Sigmoid colon (tissue), 7 donors: ENCODE results near the gene MLLT3. TPM values are rescaled to one million over a fixed set of nuclear protein-coding genes. Genes with fewer than 3 reads are reported as not detected.

Experiments used
- DNase-seq: peaks from one replicate; pipeline ENCODE4 v3.0.0-alpha.2; 2019
- H3K27ac ChIP-seq, 4 donors: fragments of 200-600 bp; sonication (generic); one replicate each; pipeline ENCODE4 v1.5.1; 2016 to 2019; ENCODE audit warnings: mild to moderate bottlenecking in 1 of 4
- H3K27me3 ChIP-seq, 3 donors: fragments of 200-600 bp; sonication (generic); one replicate each; pipeline ENCODE4 v1.5.1; 2019; ENCODE audit warnings: mild to moderate bottlenecking in 1 of 3
- H3K36me3 ChIP-seq, 4 donors: fragments of 200-600 bp; sonication (generic); one replicate each; pipeline ENCODE4 v1.5.1; 2016 to 2019
- H3K4me1 ChIP-seq, 4 donors: fragments of 200-600 bp; sonication (generic); one replicate each; pipeline ENCODE4 v1.5.1; 2017 to 2019
- H3K4me3 ChIP-seq, 4 donors: fragments of 200-600 bp; sonication (generic); one replicate each; pipeline ENCODE4 v1.5.1; 2017 to 2019; ENCODE audit warnings: mild to moderate bottlenecking in 2 of 4, moderate library complexity in 1 of 4
- H3K9me3 ChIP-seq, 4 donors: fragments of 200-600 bp in 3 of 4; sonication (generic) in 3 of 4; one replicate each; pipeline versions ENCODE4 v1.5.1 to v1.6.1; 2013 to 2019
- CTCF ChIP-seq, 4 experiments: fragments of 450-650 bp in 3 of 4; fragments of 200-600 bp in 1 of 4; IDR thresholded peaks; one replicate each; pipeline ENCODE4 v1.5.1; 2016 to 2019; ENCODE audit warnings: antibody characterized with exemption in 4 of 4, mild to moderate bottlenecking in 3 of 4, moderate library complexity in 2 of 4
- EP300 ChIP-seq, 4 donors: sonication (generic); formaldehyde crosslinking; IDR thresholded peaks; one replicate each; pipeline ENCODE4 v1.6.1; 2017; ENCODE audit warnings: antibody characterized with exemption in 4 of 4
- POLR2A ChIP-seq, 2 donors: fragments of 450-650 bp; IDR thresholded peaks; one replicate each; pipeline ENCODE4 v1.6.1; 2016; ENCODE audit warnings: antibody characterized with exemption in 2 of 2, mild to moderate bottlenecking in 2 of 2, moderate library complexity in 2 of 2
- POLR2AphosphoS5 ChIP-seq, 4 donors: sonication (generic); formaldehyde crosslinking; IDR thresholded peaks; one replicate each; pipeline ENCODE4 v1.6.1; 2017; ENCODE audit warnings: antibody characterized with exemption in 4 of 4
- WGBS, 2 donors: extraction: QIAGEN DNeasy Blood & Tissue Kit; methylation state at CpG; one replicate each; pipeline ENCODE4 v1.1.7; 2013; 5-methylcytosine and 5-hydroxymethylcytosine counted together
- intact Hi-C: fragments of 100-400 bp; cut with DNase I; formaldehyde crosslinking; loops from one replicate; pipeline ENCODE4 v1.15.1; 2023
- polyA plus RNA-seq, 3 donors: library from polyadenylated mRNA; stranded (reverse); fragments of 200-250 nt; gene quantifications; one replicate each; pipeline ENCODE4 v1.2.3, GENCODE V29; 2013
- total RNA-seq, 4 donors: library from RNA; depleted of rRNA; stranded (reverse); fragments of >200 nt; gene quantifications; one replicate each; pipeline ENCODE4 v1.1.0, GENCODE V29; 2016
- donor health status: healthy with polysubstance abuse.
- donor health status: Bipolar disorder and iron deficiency.
- donor health status: healthy.

The MLLT3 gene
- total and polyA plus RNA-seq, 7 donors = 19.0 to 132 (median 25.0) TPM

- Histone ChIP-seq H3K4me3 (no peak overlapping the region), H3K9me3 (no peaks in the 10 kb centered on the region), H3K27ac (no peak overlapping the region), H3K4me1 (peaks cover 0 to 11% (median 7%) of the 10 kb centered on the region in 4 donors), H3K36me3 (no peaks in the 10 kb centered on the region), H3K27me3 (no peaks in the 10 kb centered on the region)
- intact Hi-C loops = no loop called here
- 11 to 40% methylated on average over 4 of the region's 4 CpGs for WGBS, 2 donors
- DNase-seq = no peak
- TF ChIP-seq EP300 (IDR thresholded peaks at IDR 0.05) (no peak), POLR2AphosphoS5 (IDR thresholded peaks at IDR 0.05) (no peak), CTCF (IDR thresholded peaks at IDR 0.05) (no peak), POLR2A (IDR thresholded peaks at IDR 0.05) (no peak)
These were observed 213.8 kb downstream of the MLLT3 start for GRCh38 chr9:20408513-20408912.

GRCh38 chr9:20407013-20407412 is 215.3 kb downstream of the MLLT3 start:
- peaks cover 0 to 14% (median 11%) of the 10 kb centered on the region in 4 donors for H3K4me1 ChIP-seq
- H3K36me3 ChIP-seq = no peaks in the 10 kb centered on the region
- H3K27ac ChIP-seq = no peak overlapping the region
- no peaks in the 10 kb centered on the region for H3K27me3 ChIP-seq
- H3K4me3 ChIP-seq = no peak overlapping the region
- H3K9me3 ChIP-seq = no peaks in the 10 kb centered on the region
- DNase-seq = no peak
- intact Hi-C loops = no loop called here
- TF ChIP-seq POLR2A (IDR thresholded peaks at IDR 0.05) (no peak), POLR2AphosphoS5 (IDR thresholded peaks at IDR 0.05) (no peak), CTCF (IDR thresholded peaks at IDR 0.05) (no peak), EP300 (IDR thresholded peaks at IDR 0.05) (no peak)

- intact Hi-C loops = no loop called here
- 58 to 83% methylated on average over 4 of the region's 4 CpGs for WGBS, 2 donors
- TF ChIP-seq EP300 (IDR thresholded peaks at IDR 0.05) (no peak), CTCF (IDR thresholded peaks at IDR 0.05) (no peak), POLR2A (IDR thresholded peaks at IDR 0.05) (no peak), POLR2AphosphoS5 (IDR thresholded peaks at IDR 0.05) (no peak)
- Histone ChIP-seq H3K4me1 (peaks cover 0 to 16% (median 12%) of the 10 kb centered on the region in 4 donors), H3K27me3 (no peaks in the 10 kb centered on the region), H3K36me3 (no peaks in the 10 kb centered on the region), H3K9me3 (no peaks in the 10 kb centered on the region), H3K27ac (no peak overlapping the region), H3K4me3 (no peak overlapping the region)
- no peak for DNase-seq
These were observed 216.0 kb downstream of the MLLT3 start for GRCh38 chr9:20406344-20406743.

- intact Hi-C loops = no loop called here
- peaks cover 0 to 16% (median 12%) of the 10 kb centered on the region in 4 donors for H3K4me1 ChIP-seq
- H3K9me3 ChIP-seq = no peaks in the 10 kb centered on the region
- H3K4me3 ChIP-seq = no peak overlapping the region
- no peak overlapping the region for H3K27ac ChIP-seq
- no peaks in the 10 kb centered on the region for H3K27me3 ChIP-seq
- TF ChIP-seq CTCF (IDR thresholded peaks at IDR 0.05) (no peak), EP300 (IDR thresholded peaks at IDR 0.05) (no peak), POLR2AphosphoS5 (IDR thresholded peaks at IDR 0.05) (no peak), POLR2A (IDR thresholded peaks at IDR 0.05) (no peak)
- H3K36me3 ChIP-seq = no peaks in the 10 kb centered on the region
- DNase-seq = no peak
- WGBS, 2 donors = 72 to 88% methylated on average over 5 of the region's 5 CpGs
These were observed 216.7 kb downstream of the MLLT3 start for GRCh38 chr9:20405616-20406015.

GRCh38 chr9:20405078-20405477 is 217.2 kb downstream of the MLLT3 start:
- TF ChIP-seq POLR2A (IDR thresholded peaks at IDR 0.05) (no peak), CTCF (IDR thresholded peaks at IDR 0.05) (no peak), EP300 (IDR thresholded peaks at IDR 0.05) (no peak), POLR2AphosphoS5 (IDR thresholded peaks at IDR 0.05) (no peak)
- H3K4me1 ChIP-seq = peaks cover 0 to 16% (median 12%) of the 10 kb centered on the region in 4 donors
- 71 to 84% methylated on average over 1 of the region's 1 CpG for WGBS, 2 donors
- no peaks in the 10 kb centered on the region for H3K27me3 ChIP-seq
- intact Hi-C loops = no loop called here
- H3K36me3 ChIP-seq = no peaks in the 10 kb centered on the region
- H3K9me3 ChIP-seq = no peaks in the 10 kb centered on the region
- no peak overlapping the region for H3K27ac ChIP-seq
- no peak overlapping the region for H3K4me3 ChIP-seq
- DNase-seq = no peak
